Kidney tubule cell (primary cell): ENCODE data around the gene XBP1.
"Not testable (repeated sequence)": the region's sequence is repeated elsewhere in the genome, so short reads cannot be mapped to it uniquely, and the experiment has no call there.

ENCODE experiments used
- DNase-seq: peaks from one replicate; pipeline ENCODE4 v3.0.0-alpha.2; 2018; ENCODE audit warnings: low spot score

The XBP1 gene

GRCh38 chr22:28817919-28818859, 17.8 kb upstream of the XBP1 start:
- peak; percentile 47 for DNase-seq

- no peak for DNase-seq
Observed at GRCh38 chr22:28817064-28817463, 16.7 kb upstream of the XBP1 start.

- no peak for DNase-seq
Observed at GRCh38 chr22:28815729-28816128, 15.4 kb upstream of the XBP1 start.

GRCh38 chr22:28815111-28815510, 14.7 kb upstream of the XBP1 start:
- DNase-seq: no peak

GRCh38 chr22:28813772-28814518, 13.6 kb upstream of the XBP1 start:
- DNase-seq: no peak

GRCh38 chr22:28812516-28812915, 12.1 kb upstream of the XBP1 start:
- DNase-seq: no peak

GRCh38 chr22:28810821-28811491, 10.6 kb upstream of the XBP1 start:
- no peak for DNase-seq

- no peak for DNase-seq
Observed at GRCh38 chr22:28808716-28809355, 8.5 kb upstream of the XBP1 start.

- not testable (repeated sequence) for DNase-seq
Observed at GRCh38 chr22:28805426-28805825, 5.1 kb upstream of the XBP1 start.

- no peak for DNase-seq
Observed at GRCh38 chr22:28802595-28803123, 2.3 kb upstream of the XBP1 start.

GRCh38 chr22:28801845-28802594, 1.7 kb upstream of the XBP1 start:
- DNase-seq: peak; percentile 23

- peak; percentile 69 for DNase-seq
Observed at GRCh38 chr22:28799606-28800307, 612 bp downstream of the XBP1 start.

- peak; percentile 90 for DNase-seq
Observed at GRCh38 chr22:28798810-28799605, 1.4 kb downstream of the XBP1 start.

GRCh38 chr22:28795932-28796856, 4.2 kb downstream of the XBP1 start:
- no peak for DNase-seq

GRCh38 chr22:28795071-28795693, 5.2 kb downstream of the XBP1 start:
- DNase-seq: no peak

- DNase-seq: no peak
Observed at GRCh38 chr22:28793976-28794584, 6.3 kb downstream of the XBP1 start.
